ENCODE results near the gene SIGLEC9. TPM values are rescaled to one million over a fixed set of nuclear protein-coding genes. Genes with fewer than 3 reads are reported as not detected.

SIGLEC9 gene
- 0.69 TPM for total RNA-seq

GRCh38 chr19:51124729-51125128, at the start of gene SIGLEC9:
Gene SIGLEC9 (plus strand): TSS chr19:51124906. CDS start chr19:51124975, 69 bp downstream.

GRCh38 chr19:51082611-51083010, 42.1 kb upstream of the SIGLEC9 start, which contains the start of gene KLK14:
Gene KLK14 (minus strand): TSS chr19:51082887. CDS start chr19:51082614, 273 bp downstream.

GRCh38 chr19:51108066-51108804, 16.5 kb upstream of the SIGLEC9 start, which contains the start of gene CTU1:
Gene CTU1 (minus strand): TSS chr19:51108409. CDS start chr19:51104569, 3,840 bp downstream.

DNA sequence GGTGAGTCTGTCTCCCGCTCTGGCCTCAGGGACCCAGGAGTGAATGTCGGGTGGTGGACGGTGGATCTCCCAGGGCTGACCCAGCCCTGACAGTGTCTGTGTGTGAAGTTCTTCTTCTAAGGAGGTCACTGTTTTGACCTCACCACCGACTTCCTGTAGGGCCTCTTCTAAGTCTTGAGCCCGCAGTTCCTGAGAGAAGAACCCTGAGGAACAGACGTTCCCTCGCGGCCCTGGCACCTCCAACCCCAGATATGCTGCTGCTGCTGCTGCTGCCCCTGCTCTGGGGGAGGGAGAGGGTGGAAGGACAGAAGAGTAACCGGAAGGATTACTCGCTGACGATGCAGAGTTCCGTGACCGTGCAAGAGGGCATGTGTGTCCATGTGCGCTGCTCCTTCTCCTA, 17.4 kb downstream of the SIGLEC9 start, which contains the start of gene SIGLEC7:
SIGLEC7 (plus strand) TSS at position 183 of the 400 bp plus-strand sequence; CDS start at position 252, 69 bp downstream.

Other genes with a start within 250 kb of the SIGLEC9 start
- gene KLK4, start 213.5 kb upstream of the SIGLEC9 start, total RNA-seq, result not detected
- 0.69 TPM for gene KLK5, start 171.9 kb upstream of the SIGLEC9 start, total RNA-seq
- not detected for gene KLK6, start 155.3 kb upstream of the SIGLEC9 start, total RNA-seq
- not detected for gene KLK7, start 141.0 kb upstream of the SIGLEC9 start, total RNA-seq
- gene KLK8, start 123.3 kb upstream of the SIGLEC9 start, total RNA-seq, result not detected
- gene KLK10, start 105.2 kb upstream of the SIGLEC9 start, total RNA-seq, result 3.2 TPM
- not detected for gene KLK11, start 98.3 kb upstream of the SIGLEC9 start, total RNA-seq
- gene KLK12, start 89.9 kb upstream of the SIGLEC9 start, total RNA-seq, result not detected
- 0.23 TPM for gene KLK13, start 59.8 kb upstream of the SIGLEC9 start, total RNA-seq
- not detected for gene KLK14, start 42.0 kb upstream of the SIGLEC9 start, total RNA-seq
- 3.9 TPM for gene CTU1, start 16.5 kb upstream of the SIGLEC9 start, total RNA-seq
- 0.46 TPM for gene SIGLEC7, start 17.4 kb downstream of the SIGLEC9 start, total RNA-seq
- 0.23 TPM for gene CD33, start 100.2 kb downstream of the SIGLEC9 start, total RNA-seq
- not detected for gene SIGLECL1, start 126.2 kb downstream of the SIGLEC9 start, total RNA-seq
- gene IGLON5, start 186.7 kb downstream of the SIGLEC9 start, total RNA-seq, result 9.5 TPM
- gene VSIG10L, start 217.2 kb downstream of the SIGLEC9 start, total RNA-seq, result 1.6 TPM
- gene ETFB, start 241.5 kb downstream of the SIGLEC9 start, total RNA-seq, result 54.9 TPM
- not detected for gene CLDND2, start 244.1 kb downstream of the SIGLEC9 start, total RNA-seq
- 0.46 TPM for gene NKG7, start 247.7 kb downstream of the SIGLEC9 start, total RNA-seq